NOMO-1 treated with dmso at 0.1 percent for 144 hours (cell line): ENCODE measurements around the gene DCAF6.

Source experiments
- DNase-seq: peaks from one replicate; lab custom pipeline; 2025; ENCODE audit not compliant: unreplicated experiment; lab: John Stamatoyannopoulos, UW

The DCAF6 gene

DNA sequence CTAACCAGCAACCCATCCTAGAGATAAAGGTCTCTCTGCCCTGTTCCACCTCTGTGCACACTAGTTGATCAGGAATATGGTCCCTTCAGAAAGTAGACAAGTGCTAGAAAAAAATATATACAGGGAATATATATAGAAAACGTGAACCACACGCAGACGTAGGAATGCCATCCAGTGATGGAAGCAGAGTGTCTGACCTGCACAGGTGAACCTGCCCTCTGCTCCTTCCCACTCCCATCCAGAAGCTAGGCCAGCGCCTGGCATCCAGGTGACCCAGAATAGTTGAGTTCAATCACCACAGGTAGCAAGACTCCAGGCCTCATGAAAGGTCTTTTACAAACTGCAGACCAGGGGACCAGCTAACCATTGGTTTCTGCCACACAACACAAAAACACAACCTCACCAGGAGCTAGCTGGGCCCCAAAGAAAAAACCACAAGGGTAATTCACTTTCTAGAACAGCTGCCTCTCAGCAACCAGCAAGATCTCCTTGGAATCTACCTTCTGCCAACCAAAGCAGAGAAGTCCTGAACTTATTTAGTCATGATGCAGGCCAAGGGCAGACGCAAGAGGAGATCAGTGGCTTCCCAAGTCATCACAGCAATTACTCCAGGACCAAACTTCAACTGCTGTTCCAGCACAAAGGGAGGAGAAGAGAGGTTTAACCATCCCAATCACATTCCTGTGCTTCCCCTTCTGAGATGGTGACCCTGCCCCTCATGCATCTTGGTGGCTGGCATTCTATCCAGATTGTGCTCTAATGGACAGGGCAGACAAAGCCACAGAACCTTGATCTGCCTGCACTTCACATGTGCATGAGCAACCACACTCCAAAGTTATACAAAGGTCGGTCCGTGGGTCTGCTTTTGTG lies 147.2 kb downstream of the DCAF6 start:
- DNase-seq: no peak

DNA sequence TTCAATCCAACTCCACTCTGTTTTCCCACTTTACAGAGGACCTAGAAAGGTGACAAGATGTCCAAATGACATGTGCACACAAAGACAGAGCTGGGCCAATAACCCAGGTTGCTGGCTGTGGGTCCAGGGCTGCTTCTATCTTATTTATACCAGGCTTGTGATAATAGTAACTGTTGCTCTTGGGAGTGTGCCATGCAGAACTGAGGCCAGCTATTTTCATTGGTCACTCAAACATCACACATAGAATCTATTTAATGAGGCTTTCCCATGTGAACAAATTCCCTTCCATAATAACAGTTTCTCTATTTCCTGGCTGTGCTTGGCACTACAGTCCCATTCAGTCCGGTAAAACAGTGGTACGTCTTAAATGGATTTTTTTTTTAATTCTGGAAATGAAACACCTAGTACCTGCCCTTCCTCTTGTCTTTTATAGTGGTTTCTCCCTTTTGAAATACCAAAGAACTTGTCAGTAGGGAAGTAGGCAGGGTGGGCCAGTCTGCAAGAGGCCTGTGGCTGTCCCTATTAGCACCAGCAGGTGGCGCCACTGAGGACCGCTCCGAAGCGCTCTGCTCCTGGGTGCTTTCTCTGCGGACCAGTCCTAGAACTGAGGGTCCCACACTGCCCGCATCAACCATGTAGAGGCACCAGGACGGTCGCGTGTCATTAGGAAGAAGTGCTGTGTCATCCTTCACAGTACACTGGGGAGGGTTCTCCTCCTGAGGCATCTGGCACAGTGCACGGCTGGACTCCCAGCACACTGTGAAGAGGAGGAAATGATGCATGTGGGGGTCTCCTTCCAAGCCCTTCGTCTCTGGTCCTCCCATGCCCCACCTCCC lies 148.1 kb downstream of the DCAF6 start:
- peak; percentile 31 for DNase-seq

DNA sequence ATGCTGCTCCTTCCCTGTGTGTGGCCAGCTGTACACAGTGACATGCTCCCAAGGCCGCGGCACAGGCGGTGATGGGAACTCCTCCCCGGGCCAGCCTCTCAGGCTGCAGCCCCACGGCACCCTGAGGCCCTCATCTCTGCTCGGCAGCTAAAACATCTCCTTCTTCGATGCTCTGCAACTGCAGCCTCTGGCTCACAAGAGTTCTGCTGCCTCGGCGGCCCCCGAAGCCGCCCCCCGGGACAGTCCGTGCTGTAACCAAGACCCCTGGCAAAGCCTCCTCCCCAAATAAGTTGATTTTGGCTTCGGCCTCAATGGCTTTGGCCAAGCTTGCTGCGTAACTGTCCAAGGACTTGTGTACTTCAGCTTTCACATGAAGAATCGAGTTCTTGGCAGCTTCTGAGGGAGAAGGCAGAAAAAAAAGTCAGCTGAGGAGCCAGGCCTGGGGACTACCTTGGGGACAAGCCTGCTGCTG lies 149.0 kb downstream of the DCAF6 start:
- DNase-seq: no peak

DNA sequence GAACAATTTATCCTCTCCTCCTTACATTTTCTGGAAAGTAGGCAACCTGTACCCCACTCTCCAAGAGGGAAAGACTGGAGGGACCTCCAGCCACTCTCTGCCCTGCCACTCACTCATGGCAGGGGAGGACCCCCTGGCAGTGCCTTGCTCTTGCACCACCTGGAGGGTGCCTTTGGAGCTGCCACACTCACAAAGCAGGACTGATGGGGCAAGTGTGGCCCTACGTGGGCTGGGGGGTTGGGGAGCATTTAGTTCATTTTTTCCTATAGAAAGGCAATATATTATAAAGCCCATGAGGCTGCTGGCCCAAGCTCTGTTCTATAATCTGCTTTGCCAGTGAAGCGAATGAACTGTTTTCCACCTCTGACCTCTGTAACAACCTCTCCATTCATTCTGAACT lies 150.0 kb downstream of the DCAF6 start:
- DNase-seq: no peak

DNA sequence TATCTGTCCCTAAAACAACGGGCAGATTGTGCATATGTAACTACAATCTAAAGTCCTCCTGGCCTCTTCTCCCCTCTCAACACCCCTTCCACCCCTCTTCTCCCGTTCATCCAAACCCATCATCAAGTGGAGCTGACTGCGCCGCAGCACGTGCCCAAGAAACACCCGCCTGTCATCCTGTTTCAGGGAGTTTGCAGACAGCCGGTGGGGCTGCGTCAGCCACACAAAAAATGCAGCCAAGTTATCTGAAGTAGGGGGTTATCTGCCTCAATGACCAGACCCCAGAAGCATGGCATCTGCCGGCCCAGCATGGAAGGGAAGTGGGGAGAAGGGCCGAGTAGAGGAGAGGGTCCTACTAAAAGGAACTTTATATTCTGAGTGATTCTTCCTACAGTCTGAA lies 151.2 kb downstream of the DCAF6 start:
- no peak for DNase-seq

DNA sequence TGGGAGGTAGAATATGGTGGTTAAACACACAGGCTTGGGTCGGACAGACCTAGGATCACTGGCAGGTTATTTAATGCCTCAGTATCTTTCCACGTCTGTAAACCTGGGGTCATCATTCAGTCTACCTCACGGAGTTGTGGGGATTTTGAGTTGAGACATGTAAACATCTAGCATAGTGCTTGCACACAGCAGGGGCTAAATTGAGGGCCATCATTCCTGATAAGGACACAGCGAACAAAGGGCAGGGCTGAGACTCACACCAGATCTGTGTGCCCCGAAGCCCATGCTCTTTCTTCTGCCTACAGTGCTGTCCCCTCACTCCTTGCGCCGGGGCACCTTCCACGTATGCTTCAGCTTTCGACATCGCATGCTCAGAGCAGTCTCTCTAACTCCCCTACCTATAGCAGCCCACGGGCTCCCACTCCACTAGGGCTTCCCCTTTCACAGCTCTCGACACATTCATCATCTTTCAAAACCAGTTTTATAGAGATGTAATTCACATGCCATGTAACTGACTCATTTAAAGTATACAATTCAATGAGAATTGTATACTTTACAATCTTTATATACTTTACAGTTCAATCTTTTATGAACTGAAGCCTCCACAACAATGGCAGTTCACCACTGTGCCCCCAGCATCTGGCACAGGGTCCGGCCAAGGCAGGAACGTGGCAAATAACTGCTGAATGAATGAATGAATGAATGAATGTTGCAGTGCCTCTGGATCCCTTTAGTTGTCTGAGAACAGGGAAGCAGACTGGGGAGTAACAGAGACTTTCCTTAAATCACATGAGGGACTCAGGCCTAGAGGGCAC lies 152.2 kb downstream of the DCAF6 start:
- no peak for DNase-seq

DNA sequence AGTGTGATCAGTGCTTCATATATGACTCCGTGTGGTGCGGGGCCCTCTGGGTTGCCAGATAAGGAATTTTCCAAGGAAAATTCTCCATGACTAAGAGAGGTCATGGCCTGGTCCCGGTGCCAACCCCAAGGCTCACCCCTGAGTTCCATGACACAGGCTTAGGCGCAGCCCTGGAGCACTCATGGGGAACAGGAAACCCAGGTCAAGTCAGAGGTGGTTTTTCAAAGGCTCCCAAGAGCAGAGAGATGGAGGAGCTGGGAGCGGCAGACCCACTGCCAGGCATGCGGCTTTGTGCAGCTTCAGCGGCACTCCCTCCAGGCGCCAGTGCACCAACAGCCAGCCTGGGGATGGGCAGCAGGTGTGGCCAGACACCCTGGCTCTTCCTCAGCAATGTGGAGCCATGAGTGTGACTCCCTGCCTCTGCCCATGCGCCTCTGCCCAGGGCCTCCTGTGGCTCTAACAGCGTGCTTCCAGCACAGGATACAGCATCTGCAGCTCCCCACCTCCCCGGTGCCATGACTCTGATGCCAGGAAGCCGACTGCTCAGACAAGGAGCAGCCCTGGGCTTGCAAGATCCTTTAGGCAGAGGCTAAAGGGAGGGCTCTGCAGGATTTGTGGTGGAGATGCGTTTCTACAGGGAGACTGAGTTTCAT lies 153.0 kb downstream of the DCAF6 start:
- no peak for DNase-seq

DNA sequence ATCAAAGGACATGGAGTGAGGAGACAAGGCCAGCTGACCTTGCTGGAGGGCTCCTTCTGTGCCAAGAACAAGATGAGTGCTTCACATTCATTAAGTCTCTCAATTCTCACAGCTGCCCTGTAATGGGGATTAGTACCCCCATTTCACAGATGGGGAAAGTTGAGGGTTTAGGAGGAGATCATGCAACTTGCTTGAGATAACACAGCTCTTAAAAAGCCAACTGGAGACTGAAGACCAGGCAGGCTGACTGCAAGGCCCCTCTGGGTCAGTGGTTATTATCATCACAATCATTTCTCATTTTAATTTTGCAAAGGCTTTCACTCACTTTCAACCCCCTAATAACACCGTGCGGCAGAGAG lies 153.5 kb downstream of the DCAF6 start:
- no peak for DNase-seq

DNA sequence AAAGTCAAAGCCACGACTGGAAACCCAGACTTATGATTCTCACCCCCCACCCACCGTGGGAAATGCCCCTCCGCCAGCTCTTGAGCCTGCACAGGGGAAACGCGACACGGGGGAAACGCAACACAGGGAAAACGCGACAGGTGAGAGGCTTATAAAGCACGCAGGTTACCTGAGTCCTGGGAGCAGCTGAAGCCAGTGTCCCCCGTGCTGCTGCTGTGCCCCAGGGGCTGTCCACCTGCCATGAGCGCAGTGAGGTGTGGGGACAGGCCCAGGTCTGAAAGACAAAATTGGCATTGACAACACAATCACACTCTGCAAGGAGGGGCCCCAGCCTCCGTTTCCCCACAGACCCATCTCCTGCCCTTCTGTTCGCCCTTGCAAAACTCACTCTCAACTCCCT lies 153.9 kb downstream of the DCAF6 start:
- DNase-seq: no peak

DNA sequence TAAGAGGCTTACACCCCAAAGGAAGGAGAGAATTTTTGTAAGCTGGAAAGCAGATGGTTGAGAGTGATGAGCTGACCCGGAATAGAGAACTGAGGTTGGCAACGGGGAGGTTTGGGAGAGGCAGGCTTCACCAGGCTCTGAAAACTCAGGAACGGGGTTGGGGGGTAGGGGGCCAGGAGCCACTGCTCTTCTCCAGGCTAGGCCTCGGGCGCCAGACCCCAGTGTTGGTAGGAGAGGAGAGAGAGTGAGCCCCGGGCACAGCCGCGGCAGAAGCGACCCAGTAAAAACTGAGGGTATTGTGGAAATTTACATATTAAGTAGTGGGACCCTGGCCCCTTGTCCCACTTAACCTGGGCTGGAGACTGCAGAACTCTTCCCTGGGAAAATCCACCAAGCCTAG lies 154.6 kb downstream of the DCAF6 start:
- DNase-seq: no peak

DNA sequence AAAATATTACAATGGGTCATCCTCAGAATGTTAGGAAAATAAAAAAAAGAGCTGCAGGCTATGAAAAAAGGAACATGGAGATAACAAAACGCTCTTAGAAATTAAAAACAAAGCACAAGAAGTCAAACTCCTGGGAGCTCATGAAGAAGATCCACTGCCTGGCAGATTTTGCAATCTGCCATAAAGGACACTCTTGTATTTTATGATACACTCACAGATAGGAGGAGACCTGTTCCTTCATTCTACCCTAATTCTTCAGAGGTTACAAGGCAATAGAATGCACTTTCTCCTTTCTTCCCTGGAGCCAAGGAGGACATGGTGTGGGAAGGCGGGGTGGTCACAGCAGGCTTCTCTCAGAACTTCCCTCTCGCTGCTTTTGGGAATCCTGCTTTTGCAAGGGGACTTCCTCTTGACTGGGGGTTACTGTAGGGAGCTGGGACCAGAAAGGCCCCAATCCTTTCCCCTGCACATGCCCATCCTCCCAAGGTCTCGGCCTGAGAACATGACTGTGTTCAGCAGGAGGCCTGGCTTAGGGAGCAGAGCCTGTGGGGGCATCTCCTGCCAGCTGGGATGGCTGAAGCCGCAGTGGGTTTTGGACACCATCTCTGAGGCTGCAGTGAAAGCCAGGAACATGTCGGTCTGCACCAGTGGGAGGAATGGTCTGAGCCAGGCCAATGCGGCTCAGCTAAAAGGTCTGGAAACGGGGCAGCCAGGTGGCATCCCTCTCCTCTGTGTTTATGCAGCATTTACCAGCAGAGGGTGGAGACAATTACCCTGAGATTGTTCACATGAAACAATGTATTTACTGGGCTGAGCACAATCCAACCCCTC lies 155.5 kb downstream of the DCAF6 start:
- no peak for DNase-seq

DNA sequence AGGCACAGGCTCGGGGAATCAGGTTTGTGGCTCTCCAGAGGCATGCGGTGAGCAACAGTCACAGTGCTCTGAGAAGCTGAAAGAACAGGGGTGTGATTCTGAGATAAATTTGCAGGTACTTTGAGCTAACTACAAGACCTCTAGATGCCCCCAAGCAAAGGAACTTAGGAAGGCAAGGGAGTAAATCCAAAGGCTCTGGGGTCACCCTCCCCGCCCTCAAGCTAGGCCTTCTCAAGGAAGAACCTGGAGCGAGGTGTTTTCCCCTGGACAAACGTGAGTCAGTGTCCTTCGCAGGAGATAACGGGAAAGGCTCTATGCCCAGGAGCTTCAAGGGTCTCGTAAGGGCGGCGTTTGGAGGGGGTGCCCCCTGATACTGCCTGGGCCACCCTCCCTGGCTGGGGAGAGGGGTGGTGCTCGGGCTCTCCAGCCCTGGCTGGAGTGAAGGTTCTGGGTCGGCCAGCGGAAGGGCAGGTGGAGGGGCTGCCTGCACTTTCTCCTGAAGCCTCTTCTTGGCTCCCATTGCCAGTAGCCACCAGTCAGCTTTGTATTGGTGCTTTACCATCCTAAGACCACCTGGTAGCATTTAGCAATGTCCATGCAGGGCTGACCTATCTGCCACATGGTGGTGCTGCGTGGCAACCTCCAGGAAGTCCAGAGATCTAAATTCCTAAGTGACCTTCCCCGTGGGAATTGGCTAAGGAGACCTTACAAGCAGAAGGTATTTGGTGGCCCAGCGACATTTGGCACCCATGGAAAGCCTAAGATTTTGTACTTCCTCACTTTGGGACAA lies 156.3 kb downstream of the DCAF6 start:
- no peak for DNase-seq

DNA sequence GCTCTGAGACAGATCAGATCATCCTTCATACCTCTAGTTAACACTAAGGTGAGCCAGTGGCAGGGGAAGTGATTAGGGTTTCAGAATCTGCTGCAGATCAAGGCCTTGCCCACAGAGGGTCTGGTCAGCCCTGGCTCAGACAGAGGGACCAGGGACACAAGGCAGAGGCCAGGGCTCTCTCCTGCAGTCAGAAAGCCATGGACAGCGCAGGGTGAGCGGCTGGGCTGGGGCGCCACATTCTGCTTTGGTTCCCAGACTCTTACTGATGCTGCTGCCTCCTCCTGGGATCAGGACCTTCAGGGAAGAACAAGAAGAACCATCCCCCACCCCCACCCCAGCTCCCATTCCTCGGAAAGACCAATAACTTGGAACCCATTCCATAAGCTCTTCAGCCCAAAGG lies 157.1 kb downstream of the DCAF6 start:
- no peak for DNase-seq

DNA sequence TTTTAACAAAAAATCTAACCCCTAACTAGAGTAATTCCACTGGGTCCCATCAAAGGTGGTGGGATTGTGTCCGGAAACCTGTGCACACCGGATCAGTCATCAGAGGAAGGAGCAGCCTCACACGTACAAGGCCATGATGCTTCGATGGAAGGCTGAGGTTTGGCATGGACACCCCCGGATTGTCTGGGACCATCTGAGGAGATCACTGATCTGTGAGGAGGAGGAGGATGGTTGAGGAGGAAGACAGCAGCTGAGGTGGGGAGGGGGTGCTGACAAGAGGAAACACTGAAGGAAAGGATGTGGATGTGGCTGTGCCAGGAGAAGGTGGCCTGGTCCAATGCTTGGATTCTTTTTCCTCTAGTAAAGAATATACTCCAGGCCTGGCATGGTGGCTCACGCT lies 159.0 kb downstream of the DCAF6 start:
- no peak for DNase-seq

DNA sequence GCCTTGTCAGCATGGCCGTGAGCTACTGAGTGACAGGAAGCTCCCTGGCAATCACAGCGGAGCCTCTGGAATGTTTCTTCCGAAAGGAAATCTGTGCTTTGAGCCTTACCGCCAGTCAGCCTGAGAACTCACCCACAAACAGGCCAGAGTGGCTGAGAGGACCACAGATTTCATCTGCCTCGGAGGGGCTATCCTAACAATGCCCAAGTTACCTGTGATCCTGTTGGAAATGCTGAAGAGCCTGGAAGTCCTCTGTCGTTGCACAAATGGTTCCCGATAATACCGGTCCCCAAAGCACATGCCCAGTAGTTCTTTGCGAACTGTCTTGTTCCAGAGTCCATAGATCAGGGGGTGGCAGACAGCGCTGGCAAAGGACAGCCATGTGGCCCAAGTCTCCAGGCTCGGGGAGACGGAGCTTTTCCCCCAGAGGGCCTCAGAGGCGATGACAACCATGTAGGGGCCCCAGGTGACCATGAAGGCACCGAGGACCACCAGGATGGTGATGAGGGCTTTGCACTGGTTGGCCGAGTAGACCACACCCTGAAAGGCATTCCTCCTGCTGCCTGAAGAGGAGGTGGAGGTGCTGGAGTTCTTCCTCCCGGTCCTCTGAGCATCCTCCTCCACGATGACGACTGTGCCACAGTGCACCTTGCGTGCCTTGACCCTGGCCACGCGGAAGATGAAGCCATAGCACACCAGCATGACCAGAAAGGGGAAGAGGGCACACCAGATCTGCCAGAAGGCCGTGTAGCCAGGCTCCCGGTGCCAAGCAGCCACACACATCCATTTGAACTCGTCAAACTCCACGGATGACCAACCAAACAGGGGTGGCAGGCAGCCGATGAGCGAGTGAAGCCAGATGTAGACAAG lies 160.0 kb downstream of the DCAF6 start:
- no peak for DNase-seq

DNA sequence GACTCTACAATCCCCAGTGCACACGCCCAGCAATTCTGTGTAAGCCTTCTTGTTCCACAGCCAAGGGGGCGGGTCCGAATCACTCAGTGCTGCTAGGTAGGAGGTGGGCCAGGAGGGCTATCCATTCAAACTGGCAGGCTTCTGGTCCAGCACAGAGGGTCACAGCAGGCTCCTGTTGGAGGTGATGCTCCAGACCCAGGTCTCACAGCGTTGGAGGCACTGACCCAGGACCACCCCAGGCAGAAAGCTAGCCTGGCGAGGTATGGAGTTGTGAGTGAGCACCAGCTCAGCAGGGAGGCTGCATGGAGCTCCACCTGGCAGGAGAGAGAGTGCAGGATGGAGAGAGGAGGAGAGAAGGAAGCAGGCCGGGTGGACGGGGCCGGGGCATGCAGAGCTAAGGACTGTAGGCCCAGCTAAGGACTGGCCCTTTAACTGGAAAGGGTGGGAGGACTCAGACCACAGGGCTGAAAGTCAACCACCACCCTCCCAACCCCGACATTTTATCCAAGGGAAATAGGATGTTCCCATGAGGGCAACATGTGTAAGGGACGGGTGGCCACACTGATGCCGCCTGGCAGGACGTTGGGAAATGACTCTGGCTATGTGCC lies 161.5 kb downstream of the DCAF6 start:
- DNase-seq: no peak

DNA sequence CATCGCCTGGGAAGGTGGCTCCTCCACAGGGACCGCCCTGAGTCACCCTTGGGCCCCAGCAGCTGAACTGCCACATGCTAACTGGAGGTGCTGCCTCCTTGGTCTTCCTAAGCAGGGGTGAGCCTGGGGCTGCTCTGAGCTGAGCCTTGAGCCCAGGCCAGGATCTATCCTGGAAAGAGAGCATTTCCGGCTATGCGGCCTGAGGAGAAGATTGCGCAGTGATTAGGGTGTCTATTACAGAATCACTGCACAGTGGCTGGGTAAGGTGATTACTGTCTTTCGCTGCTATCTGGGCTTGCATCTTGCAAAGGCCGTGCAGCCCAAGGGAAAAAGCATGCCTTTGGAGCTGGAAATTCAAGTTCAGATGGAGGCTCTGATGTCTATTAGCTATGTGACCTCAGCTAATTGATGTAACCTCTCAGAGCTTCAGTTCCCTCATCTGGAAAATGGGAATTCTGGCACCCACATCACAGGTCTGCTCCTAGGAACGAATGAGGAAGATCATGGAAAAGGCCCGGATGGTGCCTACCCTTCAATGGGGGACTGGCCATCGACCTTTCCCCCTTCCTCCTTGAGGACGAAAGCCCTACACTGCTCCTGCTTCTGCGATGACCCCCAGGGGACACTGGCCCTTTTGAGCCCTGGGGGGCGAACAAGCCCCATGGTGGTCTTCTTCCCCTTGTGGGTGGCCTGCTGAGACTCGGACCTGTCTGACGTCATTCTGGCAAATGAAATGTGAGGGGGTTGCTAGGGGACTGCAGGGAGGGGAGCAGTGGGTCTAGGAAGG lies 162.2 kb downstream of the DCAF6 start:
- no peak for DNase-seq
